Calu3 (cell line): ENCODE results near the gene ZBTB40. TPM values are rescaled to one million over a fixed set of nuclear protein-coding genes. Genes with fewer than 3 reads are reported as not detected.

Experiments used
- BruUV-seq: library from RNA; stranded (reverse); fragments of 400-500 nt; replicated peaks from 2 replicates; lab custom pipeline; 2021; lab: Mats Ljungman, UMichigan
- CTCF ChIA-PET: fragments of 300-600 bp; sonication (Branson Sonifier 250); formaldehyde crosslinking; loops from one replicate; lab custom pipeline; 2022; ENCODE audit warnings: antibody characterized with exemption; lab: Charles Lee
- DNase-seq: peaks from one replicate; pipeline ENCODE4 v3.0.0; 2022
- H3K27ac Mint-ChIP-seq: one replicate; pipeline ENCODE4 v1.8.0; 2022; ENCODE audit warnings: mixed read lengths; ENCODE audit not compliant: unreplicated experiment
- H3K27me3 Mint-ChIP-seq: one replicate; pipeline ENCODE4 v1.8.0; 2022; ENCODE audit warnings: mixed read lengths; ENCODE audit not compliant: unreplicated experiment
- H3K36me3 Mint-ChIP-seq: one replicate; pipeline ENCODE4 v1.8.0; 2022; ENCODE audit warnings: mild to moderate bottlenecking, moderate library complexity, mixed read lengths; ENCODE audit not compliant: insufficient read depth, unreplicated experiment
- H3K4me1 Mint-ChIP-seq: one replicate; pipeline ENCODE4 v1.8.0; 2022; ENCODE audit warnings: mild to moderate bottlenecking, low read depth, mixed read lengths; ENCODE audit not compliant: unreplicated experiment
- H3K4me3 Mint-ChIP-seq: one replicate; pipeline ENCODE4 v1.8.0; 2022; ENCODE audit warnings: mild to moderate bottlenecking, low read depth, moderate library complexity, mixed read lengths; ENCODE audit not compliant: unreplicated experiment
- H3K9me3 Mint-ChIP-seq: one replicate; pipeline ENCODE4 v1.8.0; 2022; ENCODE audit warnings: low read depth, mixed read lengths; ENCODE audit not compliant: unreplicated experiment
- intact Hi-C: fragments of 100-400 bp; cut with micrococcal nuclease; formaldehyde crosslinking; loops from one replicate; pipeline ENCODE4 v1.10.0; 2022; ENCODE audit not compliant: unreplicated experiment
- total RNA-seq: library from RNA; stranded (reverse); gene quantifications from 2 replicates; pipeline ENCODE4 v1.2.3, GENCODE V29; 2022
- TF ChIP-seq, protein P1 (sequence below): fragments of 200-600 bp; IDR thresholded peaks from one replicate; pipeline ENCODE4 v1.8.0; 2022; ENCODE audit warnings: antibody characterized with exemption; ENCODE audit not compliant: unreplicated experiment

The ZBTB40 gene
- total RNA-seq, 1 experiment from 2014 or later = 18.7 TPM

- Mint-ChIP-seq H3K4me1 (no peaks in the 10 kb centered on the region), H3K4me3 (no peak overlapping the region), H3K36me3 (peaks cover under 1% of the 10 kb centered on the region), H3K27ac (no peak overlapping the region), H3K9me3 (no peaks in the 10 kb centered on the region), H3K27me3 (peaks cover 68% of the 10 kb centered on the region)
- CTCF ChIA-PET = no interaction called here
- TF ChIP-seq, protein P1, sequence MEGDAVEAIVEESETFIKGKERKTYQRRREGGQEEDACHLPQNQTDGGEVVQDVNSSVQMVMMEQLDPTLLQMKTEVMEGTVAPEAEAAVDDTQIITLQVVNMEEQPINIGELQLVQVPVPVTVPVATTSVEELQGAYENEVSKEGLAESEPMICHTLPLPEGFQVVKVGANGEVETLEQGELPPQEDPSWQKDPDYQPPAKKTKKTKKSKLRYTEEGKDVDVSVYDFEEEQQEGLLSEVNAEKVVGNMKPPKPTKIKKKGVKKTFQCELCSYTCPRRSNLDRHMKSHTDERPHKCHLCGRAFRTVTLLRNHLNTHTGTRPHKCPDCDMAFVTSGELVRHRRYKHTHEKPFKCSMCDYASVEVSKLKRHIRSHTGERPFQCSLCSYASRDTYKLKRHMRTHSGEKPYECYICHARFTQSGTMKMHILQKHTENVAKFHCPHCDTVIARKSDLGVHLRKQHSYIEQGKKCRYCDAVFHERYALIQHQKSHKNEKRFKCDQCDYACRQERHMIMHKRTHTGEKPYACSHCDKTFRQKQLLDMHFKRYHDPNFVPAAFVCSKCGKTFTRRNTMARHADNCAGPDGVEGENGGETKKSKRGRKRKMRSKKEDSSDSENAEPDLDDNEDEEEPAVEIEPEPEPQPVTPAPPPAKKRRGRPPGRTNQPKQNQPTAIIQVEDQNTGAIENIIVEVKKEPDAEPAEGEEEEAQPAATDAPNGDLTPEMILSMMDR = no peak
- no TSS peak for BruUV-seq
- intact Hi-C loops = no loop called here
- DNase-seq = no peak
These were observed 117.6 kb downstream of the ZBTB40 start for GRCh38 chr1:22569269-22569668.

DNA sequence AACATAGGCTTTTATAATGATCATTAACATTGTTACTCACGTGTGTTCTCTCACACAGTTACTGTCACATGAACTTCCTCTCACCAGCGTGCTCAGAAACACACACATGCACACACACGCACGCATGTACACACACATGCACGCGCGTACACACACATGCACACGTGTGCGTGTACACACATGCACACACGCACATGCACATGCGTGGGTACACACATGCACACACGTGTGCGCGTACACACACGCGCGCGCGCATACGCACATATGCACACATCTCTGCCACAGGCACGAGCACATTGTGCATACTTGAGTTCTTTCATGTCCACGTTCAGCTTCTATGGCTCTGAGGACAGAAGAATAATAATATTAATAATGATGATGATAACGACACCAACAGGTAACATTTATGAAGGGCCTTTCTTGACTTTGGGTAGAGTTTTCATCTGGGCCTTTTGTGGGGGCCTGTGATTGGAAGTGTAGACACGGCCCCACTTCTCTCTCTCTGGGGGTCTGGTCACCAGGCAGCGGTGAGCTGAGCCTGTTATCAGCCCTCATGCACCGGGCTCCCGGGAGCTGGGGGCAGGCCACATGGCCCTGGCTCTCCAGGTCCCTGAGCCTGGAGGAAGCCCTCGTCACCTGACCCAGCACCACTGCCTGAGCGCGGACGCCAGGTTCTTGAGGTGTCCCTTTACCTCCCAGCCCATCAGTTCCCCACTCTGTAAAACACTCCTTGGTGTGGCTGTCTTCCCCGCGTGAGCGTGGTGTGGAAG lies 118.7 kb downstream of the ZBTB40 start:
- intact Hi-C loops = no loop called here
- no peaks in the 10 kb centered on the region for H3K9me3 Mint-ChIP-seq
- H3K36me3 Mint-ChIP-seq = no peaks in the 10 kb centered on the region
- no TSS peak for BruUV-seq
- no peaks in the 10 kb centered on the region for H3K4me1 Mint-ChIP-seq
- H3K27me3 Mint-ChIP-seq = peaks cover 68% of the 10 kb centered on the region
- TF ChIP-seq, protein P1 = no peak
- no peak for DNase-seq
- no peak overlapping the region for H3K4me3 Mint-ChIP-seq
- CTCF ChIA-PET = no interaction called here
- no peak overlapping the region for H3K27ac Mint-ChIP-seq

- CTCF ChIA-PET = no interaction called here
- Mint-ChIP-seq H3K4me3 (no peak overlapping the region), H3K27ac (no peak overlapping the region), H3K36me3 (peaks cover 3% of the 10 kb centered on the region), H3K4me1 (no peaks in the 10 kb centered on the region), H3K9me3 (peaks cover 6% of the 10 kb centered on the region), H3K27me3 (peaks cover 72% of the 10 kb centered on the region)
- TF ChIP-seq, protein P1 = no peak
- intact Hi-C loops = no loop called here
- BruUV-seq = no TSS peak
- DNase-seq = no peak
These were observed 121.2 kb downstream of the ZBTB40 start for GRCh38 chr1:22572818-22573217.

GRCh38 chr1:22573237-22573636 lies 121.6 kb downstream of the ZBTB40 start:
- Mint-ChIP-seq H3K9me3 (peaks cover 6% of the 10 kb centered on the region), H3K27me3 (peaks cover 70% of the 10 kb centered on the region), H3K27ac (no peak overlapping the region), H3K4me3 (no peak overlapping the region), H3K4me1 (no peaks in the 10 kb centered on the region), H3K36me3 (peaks cover 3% of the 10 kb centered on the region)
- no peak for DNase-seq
- TF ChIP-seq, protein P1 = no peak
- BruUV-seq = no TSS peak
- intact Hi-C loops = no loop called here
- CTCF ChIA-PET = no interaction called here
